ENCODE data around the gene SLC25A45.
"Not testable (repeated sequence)": the region's sequence is repeated elsewhere in the genome, so short reads cannot be mapped to it uniquely, and the experiment has no call there.

The SLC25A45 gene

GRCh38 chr11:65420979-65421793 is 38.7 kb upstream of the SLC25A45 start:
- DNase-seq (ENCODE audit: low spot score) = peak; percentile 87

GRCh38 chr11:65420506-65420905 is 38.1 kb upstream of the SLC25A45 start:
- no peak for DNase-seq (ENCODE audit: low spot score)

- DNase-seq (ENCODE audit: low spot score) = peak; percentile 77
These were observed 37.5 kb upstream of the SLC25A45 start for GRCh38 chr11:65419772-65420481.

GRCh38 chr11:65419460-65419771 is 37.0 kb upstream of the SLC25A45 start:
- no peak for DNase-seq (ENCODE audit: low spot score)

- DNase-seq (ENCODE audit: low spot score) = peak; percentile 87
These were observed 36.4 kb upstream of the SLC25A45 start for GRCh38 chr11:65418681-65419459.

GRCh38 chr11:65418431-65418680 is 35.9 kb upstream of the SLC25A45 start:
- DNase-seq (ENCODE audit: low spot score) = no peak

- peak; percentile 58 for DNase-seq (ENCODE audit: low spot score)
These were observed 35.4 kb upstream of the SLC25A45 start for GRCh38 chr11:65417702-65418430.

GRCh38 chr11:65416841-65417701 is 34.6 kb upstream of the SLC25A45 start:
- no peak for DNase-seq (ENCODE audit: low spot score)

- peak; percentile 92 for DNase-seq (ENCODE audit: low spot score)
These were observed 33.9 kb upstream of the SLC25A45 start for GRCh38 chr11:65416341-65416824.

GRCh38 chr11:65415499-65416340 is 33.3 kb upstream of the SLC25A45 start:
- no peak for DNase-seq (ENCODE audit: low spot score)

- DNase-seq (ENCODE audit: low spot score) = no peak
These were observed 32.5 kb upstream of the SLC25A45 start for GRCh38 chr11:65414776-65415498.

GRCh38 chr11:65413077-65413664 is 30.7 kb upstream of the SLC25A45 start:
- DNase-seq (ENCODE audit: low spot score) = not testable (repeated sequence)

- DNase-seq (ENCODE audit: low spot score) = no peak
These were observed 30.0 kb upstream of the SLC25A45 start for GRCh38 chr11:65412271-65413076.

- DNase-seq (ENCODE audit: low spot score) = no peak
These were observed 29.2 kb upstream of the SLC25A45 start for GRCh38 chr11:65411681-65412070.

- DNase-seq (ENCODE audit: low spot score) = no peak
These were observed 28.7 kb upstream of the SLC25A45 start for GRCh38 chr11:65410936-65411680.

GRCh38 chr11:65404638-65405339 is 22.3 kb upstream of the SLC25A45 start:
- DNase-seq (ENCODE audit: low spot score) = no peak

GRCh38 chr11:65404210-65404609 is 21.8 kb upstream of the SLC25A45 start:
- DNase-seq (ENCODE audit: low spot score) = no peak

Data from AG08396 (cell line).